NCI-H82 (cell line): ENCODE results near the gene EWSR1.
A peak's percentile ranks its signal among the peaks of the same experiment; 100 is the strongest.

Experiments
- DNase-seq: peaks from one replicate; lab custom pipeline; 2025; lab: John Stamatoyannopoulos, UW

The EWSR1 gene

DNA sequence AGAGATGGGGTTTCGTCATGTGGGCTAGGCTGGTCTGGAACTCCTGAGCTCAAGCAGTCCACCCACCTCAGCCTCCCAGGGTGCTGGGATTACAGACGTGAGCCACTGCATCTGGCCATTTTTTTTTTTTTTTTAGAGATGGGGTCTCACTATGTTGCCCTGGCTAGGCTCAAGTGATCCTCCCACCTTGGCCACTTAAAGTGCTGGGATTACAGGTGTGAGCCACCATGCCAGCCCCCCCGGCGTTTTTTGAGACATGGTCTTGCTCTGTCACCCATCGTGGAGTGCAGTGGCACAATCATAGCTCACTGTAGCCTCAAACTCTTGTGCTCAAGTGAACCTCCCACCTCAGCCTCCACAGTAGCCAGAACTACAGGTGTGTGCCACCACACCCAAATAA lies 16.8 kb upstream of the EWSR1 start:
- DNase-seq, result no peak

DNA sequence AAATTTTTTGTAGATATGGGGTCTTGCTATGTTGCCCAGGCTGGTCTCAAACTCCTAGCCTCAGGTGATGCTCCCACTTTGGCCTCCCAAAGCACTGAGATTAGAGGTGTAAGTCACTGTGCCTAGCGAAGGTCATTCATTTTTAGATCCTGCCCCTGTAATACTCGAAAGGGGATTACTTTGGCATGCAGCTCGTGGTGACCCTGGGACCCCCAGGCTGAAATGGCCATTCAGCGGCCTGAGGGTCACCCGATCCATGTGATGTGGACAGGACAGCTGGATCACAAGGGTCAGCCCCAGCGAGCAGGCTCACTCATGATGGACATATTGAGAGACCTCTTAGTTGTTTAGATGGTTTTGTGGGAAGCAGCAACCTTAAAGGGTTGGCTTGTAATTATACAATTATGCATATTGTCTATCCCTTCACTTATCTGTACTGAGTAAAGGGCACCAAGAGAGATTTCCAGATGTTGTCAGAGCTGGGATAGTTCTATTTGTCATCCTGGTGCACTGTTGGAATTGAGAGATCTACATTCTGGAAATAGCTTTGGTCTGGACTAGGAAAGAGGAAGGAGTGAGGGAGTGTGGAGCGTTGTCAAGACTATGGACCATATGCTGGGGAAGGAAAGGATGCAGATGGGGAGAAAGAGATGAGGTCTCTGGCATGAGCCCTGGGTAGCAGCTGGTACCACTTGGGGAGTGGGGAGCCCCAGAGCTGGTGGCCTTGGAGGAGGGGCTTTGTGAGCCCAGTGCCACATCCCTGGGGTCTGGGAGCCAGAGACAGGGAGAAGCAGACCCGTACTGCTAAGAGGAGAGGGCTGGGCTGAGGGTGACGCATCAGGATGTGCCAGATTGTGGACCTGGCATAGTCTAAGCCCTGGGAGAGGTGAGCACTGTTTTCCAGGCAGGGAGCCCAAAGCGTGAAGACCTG lies 15.8 kb upstream of the EWSR1 start:
- DNase-seq, result no peak

DNA sequence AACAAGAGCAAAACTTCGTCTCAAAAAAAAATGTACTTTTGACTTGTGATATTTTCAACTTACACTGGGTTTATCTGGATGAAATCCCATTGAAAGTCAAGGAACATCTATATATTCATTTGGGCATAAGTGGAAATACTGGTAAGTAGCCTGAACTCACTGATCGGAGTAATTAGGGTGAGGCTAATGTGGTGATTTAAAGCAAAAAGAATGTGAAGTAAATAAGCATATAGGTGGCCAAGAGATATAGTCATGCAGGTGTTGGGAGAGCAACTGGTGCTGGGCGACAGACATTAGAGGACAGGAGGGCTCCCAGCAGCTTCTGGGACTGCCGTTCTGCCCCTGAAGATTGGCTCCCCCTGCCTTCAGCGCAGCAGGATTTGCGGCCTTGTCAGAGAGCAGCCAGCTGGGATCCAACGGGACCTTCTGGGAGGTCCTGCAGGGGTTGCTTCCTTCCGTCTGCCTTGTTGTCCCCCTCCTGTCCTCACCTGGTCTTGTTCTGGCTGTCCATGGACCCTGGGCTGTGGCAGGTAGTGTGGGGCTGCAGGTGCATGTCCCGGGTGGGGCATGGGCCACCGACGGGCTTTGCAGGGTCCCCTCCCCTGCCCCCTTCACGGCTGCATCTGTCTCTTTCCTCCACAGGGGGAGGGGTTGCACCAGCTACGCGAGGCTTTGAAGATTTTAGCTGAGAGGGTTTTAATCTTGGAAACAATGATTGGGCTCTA lies 14.3 kb upstream of the EWSR1 start:
- DNase-seq, result peak; percentile 72

DNA sequence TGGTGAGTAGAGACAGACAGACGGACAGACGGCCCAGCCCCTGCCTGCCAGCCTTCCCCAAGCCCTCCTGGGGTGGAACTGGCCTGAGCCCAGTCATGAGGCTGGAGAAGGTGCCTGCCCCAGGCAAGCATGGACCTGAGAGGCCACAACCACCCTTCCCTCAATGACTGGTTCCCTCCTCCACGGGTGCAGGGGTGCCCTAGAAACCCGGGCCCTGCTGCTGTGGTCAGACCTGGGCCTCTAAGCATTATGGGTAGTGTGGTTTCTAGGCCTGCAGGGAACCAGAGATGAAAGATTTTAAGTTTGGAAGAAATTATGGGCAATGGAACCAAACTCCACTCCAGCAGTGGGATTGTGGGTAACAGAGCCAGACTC lies 13.8 kb upstream of the EWSR1 start:
- DNase-seq, result no peak

DNA sequence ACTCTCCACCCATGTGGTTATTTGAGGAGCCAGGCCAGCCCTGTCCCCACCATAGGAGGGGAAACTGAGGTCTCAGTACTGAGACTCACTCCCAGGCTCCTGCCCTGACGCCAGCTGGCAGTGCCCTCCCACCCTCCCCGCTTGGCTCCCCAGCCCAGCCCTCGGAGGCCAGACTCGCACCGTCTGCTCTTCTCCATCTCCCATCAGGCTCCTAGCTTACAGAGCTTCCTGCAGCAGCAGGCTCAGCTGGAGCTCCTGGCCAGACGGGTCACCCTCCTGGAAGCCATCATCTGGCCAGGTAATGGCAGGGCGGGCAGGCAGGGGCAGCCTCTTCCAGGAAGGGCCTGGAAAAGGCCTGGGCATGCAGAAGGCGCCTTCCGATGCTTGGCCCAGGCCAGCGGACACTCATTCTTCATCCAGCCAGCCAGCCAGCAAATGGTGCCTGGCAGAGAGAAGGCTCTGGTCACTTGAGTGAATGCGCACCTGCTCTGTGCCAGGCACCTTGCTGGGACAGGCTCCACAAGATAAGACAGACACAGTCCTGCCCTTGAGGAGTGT lies 12.9 kb upstream of the EWSR1 start:
- DNase-seq, result no peak

DNA sequence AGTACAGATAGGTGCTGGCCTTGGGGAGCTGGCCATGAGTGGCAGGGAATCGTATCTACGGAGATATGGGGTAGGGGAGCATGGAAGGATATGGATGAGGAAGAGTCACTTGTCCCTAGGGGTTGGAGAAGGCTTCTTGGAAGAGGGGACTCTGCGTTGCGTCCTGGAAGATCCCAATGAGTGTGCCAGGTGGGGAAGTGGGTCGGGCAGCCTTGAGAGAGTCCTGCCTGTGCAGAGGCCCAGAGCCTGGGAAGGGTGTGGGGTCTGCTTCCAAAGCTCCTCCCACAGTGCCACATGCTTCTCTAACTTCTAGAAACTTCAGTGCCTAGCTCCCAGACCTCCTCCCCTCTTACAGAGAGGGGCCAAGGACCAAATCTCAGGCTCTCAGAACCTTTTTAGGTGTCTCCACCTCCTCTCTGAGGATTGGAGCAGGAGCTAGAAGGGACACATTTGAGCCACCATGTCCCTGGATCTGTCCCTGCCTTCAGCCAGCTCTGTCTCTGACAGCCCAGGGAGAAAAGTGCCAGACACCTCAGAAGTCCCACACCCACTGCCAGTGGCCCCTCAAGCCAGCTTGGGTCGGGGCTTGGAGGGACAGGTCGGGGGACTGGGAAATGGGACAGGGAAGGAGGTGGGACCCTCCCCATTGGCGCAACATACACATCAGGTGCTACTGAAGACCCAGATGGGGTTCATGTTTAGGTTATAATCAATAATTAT lies 11.3 kb upstream of the EWSR1 start:
- no peak for DNase-seq

DNA sequence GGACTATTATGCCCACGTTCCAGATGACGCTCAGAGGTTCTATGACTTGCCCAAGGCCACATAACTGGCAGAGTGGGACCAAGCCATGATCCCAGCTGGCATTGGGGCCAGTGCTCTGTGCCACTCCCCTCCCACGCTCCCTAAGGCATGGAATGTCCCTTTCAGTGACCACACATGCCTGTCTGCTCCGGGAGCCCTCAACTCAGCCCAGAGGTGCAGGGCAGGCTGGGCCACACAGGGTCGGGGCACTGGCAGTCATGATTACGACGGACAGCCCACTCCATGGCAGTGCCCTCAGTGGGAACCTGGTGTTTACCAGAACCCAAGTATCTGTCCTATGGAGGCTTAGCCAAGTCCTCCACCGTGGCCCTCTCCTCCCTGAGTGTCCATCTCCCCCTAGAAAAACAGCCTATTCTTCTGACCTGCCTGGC lies 10.3 kb upstream of the EWSR1 start:
- no peak for DNase-seq

DNA sequence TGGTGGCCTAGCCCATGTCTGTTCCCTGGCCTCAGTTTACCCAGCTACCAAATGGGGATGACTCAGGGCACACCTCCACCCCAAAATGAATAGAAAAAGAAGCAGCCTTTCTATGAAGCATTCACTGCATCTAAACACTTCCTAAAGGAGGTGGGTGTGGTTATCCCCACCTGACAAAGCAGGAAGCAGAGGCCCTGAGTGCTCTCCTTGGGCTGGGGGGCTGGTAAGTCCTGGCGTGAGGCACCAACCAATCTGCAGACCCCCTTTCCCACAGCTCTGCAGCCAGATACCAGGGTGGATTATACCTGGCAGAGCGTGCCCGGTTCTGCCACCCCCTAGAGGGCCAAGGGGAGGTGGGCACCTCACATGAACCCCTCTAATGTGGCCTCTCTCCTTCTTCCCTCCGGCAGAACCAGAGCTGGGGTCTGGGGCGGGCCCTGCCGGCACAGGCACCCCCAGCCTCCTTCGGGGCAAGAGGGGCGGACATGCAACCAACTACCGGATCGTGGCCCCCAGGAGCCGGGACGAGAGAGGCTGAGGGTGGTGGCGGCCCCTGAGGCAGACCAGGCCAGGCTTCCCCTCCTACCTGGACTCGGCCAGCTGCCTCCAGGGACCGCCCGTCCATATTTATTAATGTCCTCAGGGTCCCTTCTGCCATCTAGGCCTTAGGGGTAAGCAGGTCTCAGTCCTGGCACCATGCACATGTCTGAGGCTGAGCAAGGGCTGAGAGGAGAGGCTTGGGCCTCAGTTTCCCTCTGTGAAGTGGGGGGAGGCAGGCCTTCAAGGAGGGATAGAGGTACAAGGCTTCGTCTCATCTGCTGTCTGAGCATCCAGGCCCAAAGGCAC lies 9.4 kb upstream of the EWSR1 start:
- DNase-seq, result no peak

DNA sequence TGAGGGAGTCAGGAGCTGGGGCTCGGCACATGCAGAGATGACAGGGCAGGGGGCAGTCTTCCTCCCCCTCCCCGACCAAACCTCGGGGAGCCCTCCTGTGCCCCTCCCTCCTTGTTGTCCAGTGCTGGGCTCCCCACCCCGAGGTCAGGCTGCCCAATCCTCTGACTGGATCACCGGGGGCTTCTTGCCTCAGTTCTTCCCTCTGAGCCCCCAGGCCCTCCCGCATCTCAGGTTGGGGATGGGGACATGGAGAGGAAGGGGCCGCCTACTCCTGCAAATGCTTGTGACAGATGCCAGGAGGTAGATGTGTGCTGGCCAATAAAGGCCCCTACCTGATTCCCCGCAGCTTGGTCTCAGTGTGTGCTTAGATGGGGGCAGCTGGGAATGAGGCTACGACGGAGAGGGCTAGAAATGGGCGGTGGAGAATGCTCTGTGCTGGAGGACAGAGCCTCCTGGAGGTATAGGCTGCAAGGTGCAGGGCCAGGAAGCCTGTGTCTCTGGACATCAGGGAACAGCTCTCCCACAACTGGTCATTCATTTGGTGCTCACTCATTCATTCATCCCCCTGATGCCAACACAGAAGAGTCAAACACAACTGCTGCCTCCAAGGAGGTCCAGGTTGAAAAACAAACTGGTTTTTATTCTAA lies 8.7 kb upstream of the EWSR1 start:
- peak; percentile 30 for DNase-seq

DNA sequence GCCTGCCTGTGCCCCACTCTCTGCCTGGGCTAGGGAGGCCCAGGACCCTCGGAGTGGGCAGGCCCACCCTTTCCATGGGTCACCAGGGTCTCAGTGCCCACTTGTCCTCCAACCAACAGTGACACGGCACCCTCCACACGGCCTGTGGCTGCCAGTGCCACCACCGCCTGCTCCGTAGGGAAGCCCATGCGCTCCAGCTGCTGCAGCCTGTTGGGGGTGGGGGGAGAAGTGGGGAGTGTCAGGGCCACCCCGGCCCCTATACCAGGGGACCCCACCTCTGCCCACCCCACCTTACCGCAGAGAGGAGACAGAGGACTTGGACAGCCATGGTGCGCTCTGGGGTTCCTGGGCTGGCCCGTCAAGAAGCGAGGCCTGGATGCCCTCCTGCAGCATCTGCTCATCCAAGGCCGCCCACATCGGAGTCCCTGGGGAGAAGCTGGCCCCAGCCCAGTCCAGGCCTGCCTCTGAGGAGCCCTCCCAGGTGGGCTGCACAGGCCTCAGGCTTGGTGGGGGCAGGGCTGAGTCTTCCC lies 8.0 kb upstream of the EWSR1 start:
- DNase-seq, result no peak

DNA sequence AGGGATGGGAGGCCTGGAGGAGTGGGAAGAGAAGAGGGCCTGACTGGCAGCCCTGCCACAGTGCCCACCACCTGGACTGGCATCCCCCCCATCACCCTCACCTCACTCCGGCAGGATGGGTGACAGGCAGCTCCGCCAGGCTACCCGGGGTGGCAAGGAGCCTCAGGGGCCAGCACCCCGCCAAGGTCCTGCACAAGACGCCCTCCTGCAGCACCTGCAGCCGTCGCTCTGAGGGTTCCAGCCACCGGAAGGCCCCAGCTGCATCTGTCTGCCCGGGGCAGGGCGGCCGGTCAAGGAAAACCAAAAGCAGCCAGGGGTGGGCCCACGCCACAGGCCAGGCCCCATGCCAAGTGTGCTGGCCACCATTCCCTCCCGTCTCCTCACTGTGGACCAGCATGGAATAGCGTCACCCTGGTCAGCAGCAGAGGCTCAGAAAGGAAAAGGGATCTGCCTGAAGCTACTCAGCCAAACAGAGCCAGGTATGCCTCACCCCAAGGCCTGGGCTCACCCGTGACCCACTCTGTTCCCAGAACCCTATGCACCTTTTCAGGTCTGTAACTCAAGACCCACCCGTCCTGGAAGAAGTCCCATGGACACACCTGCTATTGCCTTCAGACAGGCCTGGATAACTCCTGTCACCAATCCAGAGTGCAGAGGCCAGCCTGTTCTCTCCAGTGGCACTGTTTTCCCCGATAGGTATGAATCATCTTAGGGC lies 7.3 kb upstream of the EWSR1 start:
- no peak for DNase-seq

DNA sequence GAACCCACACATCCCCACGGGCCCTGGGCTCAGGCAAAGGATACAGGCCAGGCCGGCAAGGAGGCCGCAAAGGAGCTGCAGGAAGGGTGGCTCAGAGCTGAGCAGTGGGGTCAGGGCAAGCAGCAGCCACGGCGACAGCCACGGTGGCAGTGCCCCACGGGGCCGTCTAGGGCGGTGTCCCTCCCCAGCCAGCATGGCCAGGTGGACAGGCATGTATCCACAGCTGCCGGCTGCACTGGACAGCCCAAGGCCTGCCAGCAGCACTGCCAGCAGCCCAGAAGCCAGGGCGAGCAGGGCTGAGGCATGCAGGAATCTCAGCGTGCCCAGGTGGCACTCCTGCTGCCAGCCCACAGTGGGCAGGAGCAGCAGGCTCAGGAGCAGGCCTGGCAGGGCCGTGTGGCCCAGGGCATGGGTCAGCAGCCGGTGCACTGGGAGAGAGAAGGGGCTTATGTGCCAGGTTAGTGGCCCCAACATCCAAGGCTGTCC lies 4.2 kb upstream of the EWSR1 start:
- DNase-seq, result no peak

DNA sequence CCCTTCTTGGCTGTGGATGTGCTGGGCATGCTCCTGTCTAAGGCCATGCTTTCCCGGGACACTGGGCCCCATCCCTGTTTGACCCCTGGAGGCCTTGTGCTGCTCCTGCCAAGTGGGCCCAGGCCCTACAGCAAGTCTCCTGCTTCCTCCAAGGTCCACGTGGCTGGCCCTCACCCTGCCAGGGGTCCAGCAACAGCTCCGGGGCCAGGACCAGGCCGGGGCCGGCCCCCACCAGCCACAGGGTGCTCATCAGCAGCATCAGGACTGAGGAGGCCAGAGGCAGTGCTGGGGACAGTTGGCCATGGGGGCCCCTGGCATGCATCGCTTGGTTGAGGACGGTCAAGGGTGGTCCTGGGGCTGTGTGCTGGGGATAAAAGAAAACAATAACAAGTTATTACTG lies 2.8 kb upstream of the EWSR1 start:
- no peak for DNase-seq

DNA sequence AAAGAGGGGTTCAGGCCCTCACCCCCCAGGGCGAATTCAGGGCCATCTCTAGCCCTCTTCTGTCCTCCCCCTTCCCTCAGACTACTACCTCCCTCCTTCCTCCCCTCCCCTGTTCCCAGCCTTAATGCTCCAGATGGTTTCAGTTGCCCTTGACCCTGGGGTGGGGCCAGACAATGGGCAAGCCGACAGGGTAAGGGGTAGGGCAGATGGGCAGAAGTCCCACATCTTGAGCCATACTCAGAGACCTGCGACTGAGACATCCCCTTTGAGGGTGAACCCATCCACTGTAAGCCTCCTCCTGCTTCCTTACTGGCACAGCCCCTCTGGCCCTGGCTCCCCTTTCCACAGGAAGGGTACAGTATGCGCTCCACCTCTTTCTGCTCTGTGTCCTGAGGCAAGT lies 2.1 kb upstream of the EWSR1 start:
- DNase-seq, result peak; percentile 66

DNA sequence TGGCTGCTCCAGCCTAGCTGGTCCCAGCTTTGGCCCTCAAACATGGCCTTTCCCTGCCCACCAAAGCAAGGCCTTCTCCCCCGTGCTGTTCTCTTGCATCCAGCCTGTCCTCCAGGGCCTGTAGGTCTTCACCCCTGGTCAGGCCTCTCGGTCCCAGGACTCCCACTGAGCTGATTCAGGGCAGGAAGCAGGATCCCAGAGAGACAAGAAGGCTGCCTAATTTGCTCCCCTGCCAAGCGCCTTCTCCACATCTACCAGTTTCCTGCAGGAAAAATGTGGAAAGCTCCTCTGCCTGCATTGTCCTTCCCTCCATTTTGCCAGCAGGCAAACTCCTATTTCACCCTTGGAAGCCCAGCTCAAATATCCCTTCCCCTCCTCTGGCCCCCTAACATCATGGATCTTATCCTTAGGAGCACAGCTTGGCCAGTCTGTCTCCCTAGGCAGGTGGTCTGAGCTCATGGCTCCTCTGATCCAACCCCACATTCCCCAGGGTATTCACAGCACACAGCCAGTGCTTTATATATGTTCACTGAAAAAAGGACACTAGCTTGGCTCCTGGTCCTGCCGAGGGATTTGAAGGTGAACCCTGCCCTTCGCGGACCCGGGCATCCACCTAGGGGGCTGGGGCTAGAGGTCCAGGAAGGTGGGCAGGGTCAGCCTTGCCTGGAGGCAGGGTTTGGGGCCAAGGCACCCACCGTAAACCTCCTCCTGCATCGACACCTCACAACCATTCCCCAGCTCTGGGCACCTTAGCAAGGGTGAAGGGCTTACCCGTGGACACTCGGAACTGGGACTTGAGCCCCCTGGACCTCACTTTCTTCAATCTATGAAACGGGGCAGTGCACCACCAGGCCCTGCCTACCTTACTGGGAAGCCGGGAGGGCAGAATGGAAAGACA lies 1.3 kb upstream of the EWSR1 start:
- peak; percentile 70 for DNase-seq

DNA sequence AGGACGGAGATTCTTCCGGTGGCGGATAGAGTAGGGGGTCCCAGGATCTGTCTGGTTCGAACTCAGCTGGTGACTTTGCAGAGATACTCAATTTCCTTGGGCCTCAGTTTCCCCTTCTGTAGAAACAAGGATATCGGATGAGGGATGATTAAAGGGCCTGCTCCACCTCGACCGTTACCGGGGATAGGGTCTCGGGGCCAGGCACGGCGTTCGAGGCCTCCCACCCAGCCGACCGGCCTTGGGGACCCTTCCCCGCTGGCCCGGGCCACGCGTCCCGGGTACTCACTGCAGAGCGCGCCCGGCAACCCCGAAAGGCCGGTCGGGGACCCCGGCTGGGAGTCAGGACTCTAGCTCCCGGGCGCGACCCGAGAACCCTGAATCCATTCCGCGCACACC lies 608 bp upstream of the EWSR1 start:
- no peak for DNase-seq

DNA sequence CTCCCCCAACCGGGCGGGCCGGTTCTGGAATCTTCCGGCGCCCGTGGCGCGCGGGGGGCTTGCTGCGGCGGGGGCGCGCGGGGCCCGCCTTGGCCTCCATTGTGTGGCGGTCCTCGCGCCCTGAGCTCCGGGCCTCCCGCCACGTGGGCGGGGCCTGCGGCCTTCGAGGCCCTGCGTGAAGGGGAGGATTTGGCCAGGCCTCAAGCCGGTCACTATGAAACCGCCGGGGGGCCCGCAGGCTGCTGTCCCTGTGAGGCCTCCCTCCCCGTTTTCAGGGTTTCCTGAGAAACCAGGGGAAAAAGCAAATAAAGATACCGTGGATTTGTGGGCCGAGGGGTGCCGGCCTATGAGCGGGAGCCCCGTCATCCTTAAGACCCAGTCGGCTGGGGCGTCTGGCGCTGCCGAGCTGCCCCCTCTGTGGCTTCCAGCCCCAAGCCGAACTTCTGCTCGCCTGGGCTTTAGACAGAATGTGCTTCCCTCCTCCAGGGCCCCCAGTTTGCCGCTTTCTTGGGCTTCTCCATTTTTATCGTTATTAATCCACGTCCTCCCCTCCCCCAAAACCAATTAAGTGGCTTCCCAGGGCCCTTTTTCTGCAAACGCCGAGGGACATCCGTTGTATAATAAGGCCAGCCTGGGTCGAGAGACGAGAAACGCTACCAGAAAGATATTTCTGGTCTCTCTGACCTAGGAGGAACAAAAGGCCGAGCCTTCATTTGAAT lies 602 bp downstream of the EWSR1 start:
- DNase-seq, result peak; percentile 62

DNA sequence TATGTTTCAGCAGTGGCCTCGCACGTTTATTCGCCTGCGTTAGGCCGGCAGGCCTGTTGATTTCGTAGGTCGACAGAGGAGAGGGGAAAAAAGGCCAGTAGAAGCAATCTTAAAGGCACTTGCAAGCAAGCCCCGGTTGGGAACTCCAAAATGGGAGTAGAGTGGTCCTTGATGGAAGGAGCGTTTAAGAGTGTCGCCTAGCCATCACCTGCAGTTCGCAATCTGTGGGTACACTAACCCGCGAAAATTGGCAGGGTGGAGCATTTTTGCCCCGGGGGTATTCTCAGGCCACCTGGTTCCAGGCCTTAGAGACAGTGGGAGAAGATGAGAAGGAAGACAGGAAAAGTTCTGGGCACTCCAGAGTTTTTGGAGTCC lies 1.1 kb downstream of the EWSR1 start:
- DNase-seq, result no peak
